Measurements from ENCODE around the gene PIBF1. TPM values are rescaled to one million over a fixed set of nuclear protein-coding genes. Genes with fewer than 3 reads are reported as not detected.

The PIBF1 gene
- total and polyA plus RNA-seq, 2 of the 4 experiments (the other 2 are of a cell fraction), result 5.1 to 13.3 TPM

DNA sequence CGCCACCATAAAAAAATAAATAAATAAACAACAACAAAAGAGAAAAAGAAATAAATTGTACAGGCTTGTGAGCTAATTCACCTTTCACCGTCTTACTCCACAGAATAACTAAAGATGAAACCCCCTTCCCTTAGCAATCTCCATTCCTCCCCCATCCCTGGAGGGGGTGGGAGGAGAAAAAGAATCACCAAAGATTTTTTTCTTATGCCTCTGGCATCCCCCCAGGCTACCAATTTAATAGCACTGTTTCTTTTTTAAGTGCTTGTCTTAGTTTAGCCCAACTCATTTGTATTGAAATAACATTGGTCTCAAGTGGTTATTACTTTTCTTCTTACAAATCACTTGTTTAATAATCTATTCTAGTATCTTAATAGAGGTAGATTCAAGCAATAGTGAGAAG is 253.0 kb downstream of the PIBF1 start:
- no peak overlapping the region for H2AK9ac ChIP-seq (replicated peaks; ENCODE audit: low read depth, low read length, poor library complexity)
- no peak overlapping the region for H4K5ac ChIP-seq (ENCODE audit: low read depth, low read length)
- TF ChIP-seq RFX5 (IDR thresholded peaks at IDR 0.05; ENCODE audit: low read depth, low read length) (no peak), MXI1 (IDR thresholded peaks at IDR 0.05; ENCODE audit: borderline replicate concordance, low read depth, low read length) (no peak), POLR2A (IDR thresholded peaks at IDR 0.05; ENCODE audit: low read depth, low read length) (no peak), CHD1 (IDR thresholded peaks at IDR 0.05; ENCODE audit: low read depth, low read length) (no peak), MAZ (IDR thresholded peaks at IDR 0.05; ENCODE audit: borderline replicate concordance, low read depth, low read length) (no peak), MAFK (IDR thresholded peaks at IDR 0.05; ENCODE audit: low read depth, low read length) (no peak), BHLHE40 (IDR thresholded peaks at IDR 0.05; ENCODE audit: low read depth, low read length) (no peak), RCOR1 (IDR thresholded peaks at IDR 0.05; ENCODE audit: insufficient replicate concordance, low read length) (no peak)
- TF ChIP-seq, protein P1, sequence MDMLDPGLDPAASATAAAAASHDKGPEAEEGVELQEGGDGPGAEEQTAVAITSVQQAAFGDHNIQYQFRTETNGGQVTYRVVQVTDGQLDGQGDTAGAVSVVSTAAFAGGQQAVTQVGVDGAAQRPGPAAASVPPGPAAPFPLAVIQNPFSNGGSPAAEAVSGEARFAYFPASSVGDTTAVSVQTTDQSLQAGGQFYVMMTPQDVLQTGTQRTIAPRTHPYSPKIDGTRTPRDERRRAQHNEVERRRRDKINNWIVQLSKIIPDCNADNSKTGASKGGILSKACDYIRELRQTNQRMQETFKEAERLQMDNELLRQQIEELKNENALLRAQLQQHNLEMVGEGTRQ (IDR thresholded peaks at IDR 0.05; ENCODE audit: low read depth, low read length), result no peak
- TF ChIP-seq, protein P2, sequence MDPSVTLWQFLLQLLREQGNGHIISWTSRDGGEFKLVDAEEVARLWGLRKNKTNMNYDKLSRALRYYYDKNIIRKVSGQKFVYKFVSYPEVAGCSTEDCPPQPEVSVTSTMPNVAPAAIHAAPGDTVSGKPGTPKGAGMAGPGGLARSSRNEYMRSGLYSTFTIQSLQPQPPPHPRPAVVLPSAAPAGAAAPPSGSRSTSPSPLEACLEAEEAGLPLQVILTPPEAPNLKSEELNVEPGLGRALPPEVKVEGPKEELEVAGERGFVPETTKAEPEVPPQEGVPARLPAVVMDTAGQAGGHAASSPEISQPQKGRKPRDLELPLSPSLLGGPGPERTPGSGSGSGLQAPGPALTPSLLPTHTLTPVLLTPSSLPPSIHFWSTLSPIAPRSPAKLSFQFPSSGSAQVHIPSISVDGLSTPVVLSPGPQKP (IDR thresholded peaks at IDR 0.05; ENCODE audit: borderline replicate concordance, low read depth, low read length), result no peak
- no peak overlapping the region for H3K56ac ChIP-seq (ENCODE audit: extremely low read depth, insufficient read depth, low read length)
- H3K4ac ChIP-seq (ENCODE audit: low read depth, low read length), result no peak overlapping the region
- H2BK15ac ChIP-seq (ENCODE audit: low read depth, low read length), result no peak overlapping the region
- dilution Hi-C loops (cut with HindIII; ENCODE audit: low sequenced_read_pairs, unreplicated experiment) (no loop called here), intact Hi-C loops (cut with micrococcal nuclease) (no loop called here), in situ Hi-C loops (cut with MboI; ENCODE audit: low sequenced_read_pairs) (no loop called here)
- H4K91ac ChIP-seq (ENCODE audit: insufficient read depth, low read depth, low read length), result no peak overlapping the region
- no CpG with 5 or more reads among the region's 2 CpGs for WGBS, 2 experiments (ENCODE audit: extremely low coverage in 2 of 2, insufficient read length in 1 of 2)
- no TSS peak for BruUV-seq (replicated peaks)
- no peak overlapping the region for H2AK5ac ChIP-seq (ENCODE audit: low read depth, low read length)
- H3K36me3 ChIP-seq (ENCODE audit: control insufficient read depth, insufficient read depth, low read length), result no peaks in the 10 kb centered on the region
- no peak overlapping the region for H2BK120ac ChIP-seq (ENCODE audit: low read depth, low read length)
- POLR2A ChIA-PET (ENCODE audit: unreplicated experiment), result no interaction called here
- no peak overlapping the region for H3K27ac ChIP-seq (ENCODE audit: insufficient read depth, low read length)
- H3K9me1 ChIP-seq (ENCODE audit: insufficient read depth, low read length), result no peaks in the 10 kb centered on the region
- H3K27me3 ChIP-seq (ENCODE audit: control insufficient read depth, insufficient read depth, low read length), result no peaks in the 10 kb centered on the region
- no peaks in the 10 kb centered on the region for H3K4me1 ChIP-seq (ENCODE audit: control insufficient read depth, insufficient read depth, low read length)
- no peak overlapping the region for H3K4me3 ChIP-seq (ENCODE audit: insufficient read depth, low read depth, low read length)
- H4K8ac ChIP-seq (ENCODE audit: low read depth in 2 of 2, low read length in 2 of 2), result no peak overlapping the region
- no peak overlapping the region for H3K4me2 ChIP-seq (ENCODE audit: low read depth, low read length)
- ATAC-seq (ENCODE audit: low read depth), result no peak
- no peak for DNase-seq
- no peaks in the 10 kb centered on the region for H3K79me1 ChIP-seq (ENCODE audit: low read depth in 1 of 2, low read length in 2 of 2)
- no peak overlapping the region for H3K9ac ChIP-seq (ENCODE audit: low read depth, low read length)
- H2BK20ac ChIP-seq (ENCODE audit: low read depth, low read length), result no peak overlapping the region
- H3K18ac ChIP-seq (ENCODE audit: low read depth, low read length), result no peak overlapping the region
- CTCF ChIA-PET, result no interaction called here
- no peaks in the 10 kb centered on the region for H3K9me3 ChIP-seq (ENCODE audit: control insufficient read depth, insufficient read depth, low read length)
- H3K23ac ChIP-seq (ENCODE audit: low read depth, low read length), result no peak overlapping the region
- H2AFZ ChIP-seq (replicated peaks; ENCODE audit: low read length, poor library complexity), result no peak overlapping the region
- H2BK5ac ChIP-seq (ENCODE audit: low read depth, low read length, poor library complexity, severe bottlenecking), result no peak overlapping the region
- H4K20me1 ChIP-seq (ENCODE audit: insufficient read depth, low read length), result no peaks in the 10 kb centered on the region
- no peak overlapping the region for H3K14ac ChIP-seq (replicated peaks; ENCODE audit: low read depth, low read length)

All from IMR-90 (cell line).